ENCODE measurements around the gene CAPN3.

- TF ChIP-seq, protein P1, sequence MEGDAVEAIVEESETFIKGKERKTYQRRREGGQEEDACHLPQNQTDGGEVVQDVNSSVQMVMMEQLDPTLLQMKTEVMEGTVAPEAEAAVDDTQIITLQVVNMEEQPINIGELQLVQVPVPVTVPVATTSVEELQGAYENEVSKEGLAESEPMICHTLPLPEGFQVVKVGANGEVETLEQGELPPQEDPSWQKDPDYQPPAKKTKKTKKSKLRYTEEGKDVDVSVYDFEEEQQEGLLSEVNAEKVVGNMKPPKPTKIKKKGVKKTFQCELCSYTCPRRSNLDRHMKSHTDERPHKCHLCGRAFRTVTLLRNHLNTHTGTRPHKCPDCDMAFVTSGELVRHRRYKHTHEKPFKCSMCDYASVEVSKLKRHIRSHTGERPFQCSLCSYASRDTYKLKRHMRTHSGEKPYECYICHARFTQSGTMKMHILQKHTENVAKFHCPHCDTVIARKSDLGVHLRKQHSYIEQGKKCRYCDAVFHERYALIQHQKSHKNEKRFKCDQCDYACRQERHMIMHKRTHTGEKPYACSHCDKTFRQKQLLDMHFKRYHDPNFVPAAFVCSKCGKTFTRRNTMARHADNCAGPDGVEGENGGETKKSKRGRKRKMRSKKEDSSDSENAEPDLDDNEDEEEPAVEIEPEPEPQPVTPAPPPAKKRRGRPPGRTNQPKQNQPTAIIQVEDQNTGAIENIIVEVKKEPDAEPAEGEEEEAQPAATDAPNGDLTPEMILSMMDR (IDR thresholded peaks at IDR 0.05): no peak
- TF ChIP-seq POLR2A (IDR thresholded peaks at IDR 0.05): no peak
Observed at GRCh38 chr15:42421376-42421775, 62.1 kb downstream of the CAPN3 start.
